Effector CD4-positive, alpha-beta T cell (primary cell): ENCODE measurements around the gene GRK2.

Source experiments
- DNase-seq: peaks from one replicate; pipeline ENCODE4 v3.0.0-alpha.2; 2020

Gene GRK2

DNA sequence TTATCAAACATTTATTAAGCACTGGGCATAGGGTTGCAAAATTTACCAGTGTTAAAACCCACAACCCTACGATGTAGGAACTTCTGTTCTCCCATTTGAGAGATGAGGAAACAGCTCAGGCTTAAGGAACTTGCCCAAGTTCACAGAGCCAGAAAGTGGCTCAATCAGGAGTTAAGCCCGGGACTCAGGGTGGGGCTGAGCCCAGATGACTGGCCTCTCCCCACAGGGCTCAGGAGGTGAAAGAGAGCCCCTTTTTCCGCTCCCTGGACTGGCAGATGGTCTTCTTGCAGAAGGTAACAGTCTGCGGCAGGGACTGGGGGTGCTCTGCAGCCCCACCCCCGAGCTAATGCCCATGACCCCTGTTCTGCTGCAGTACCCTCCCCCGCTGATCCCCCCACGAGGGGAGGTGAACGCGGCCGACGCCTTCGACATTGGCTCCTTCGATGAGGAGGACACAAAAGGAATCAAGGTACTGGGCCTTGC, 17.2 kb downstream of the GRK2 start:
- DNase-seq = no peak

DNA sequence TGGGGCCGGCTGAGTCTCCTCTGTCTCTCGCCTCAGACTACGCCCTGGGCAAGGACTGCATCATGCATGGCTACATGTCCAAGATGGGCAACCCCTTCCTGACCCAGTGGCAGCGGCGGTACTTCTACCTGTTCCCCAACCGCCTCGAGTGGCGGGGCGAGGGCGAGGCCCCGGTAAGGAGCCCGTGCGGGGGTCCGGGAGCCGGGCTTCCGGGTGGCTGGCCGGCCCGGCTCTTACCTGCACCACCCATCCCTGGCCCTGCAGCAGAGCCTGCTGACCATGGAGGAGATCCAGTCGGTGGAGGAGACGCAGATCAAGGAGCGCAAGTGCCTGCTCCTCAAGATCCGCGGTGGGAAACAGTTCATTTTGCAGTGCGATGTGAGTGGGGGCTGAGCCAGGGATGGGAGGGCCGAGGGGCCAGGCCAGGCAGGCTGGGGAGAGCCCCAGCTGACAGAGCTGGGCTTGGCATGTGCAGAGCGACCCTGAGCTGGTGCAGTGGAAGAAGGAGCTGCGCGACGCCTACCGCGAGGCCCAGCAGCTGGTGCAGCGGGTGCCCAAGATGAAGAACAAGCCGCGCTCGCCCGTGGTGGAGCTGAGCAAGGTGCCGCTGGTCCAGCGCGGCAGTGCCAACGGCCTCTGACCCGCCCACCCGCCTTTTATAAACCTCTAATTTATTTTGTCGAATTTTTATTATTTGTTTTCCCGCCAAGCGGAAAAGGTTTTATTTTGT, 18.7 kb downstream of the GRK2 start:
- DNase-seq = no peak

- DNase-seq = peak; percentile 35
Measured at GRCh38 chr11:67285541-67286498, 19.5 kb downstream of the GRK2 start.

DNA sequence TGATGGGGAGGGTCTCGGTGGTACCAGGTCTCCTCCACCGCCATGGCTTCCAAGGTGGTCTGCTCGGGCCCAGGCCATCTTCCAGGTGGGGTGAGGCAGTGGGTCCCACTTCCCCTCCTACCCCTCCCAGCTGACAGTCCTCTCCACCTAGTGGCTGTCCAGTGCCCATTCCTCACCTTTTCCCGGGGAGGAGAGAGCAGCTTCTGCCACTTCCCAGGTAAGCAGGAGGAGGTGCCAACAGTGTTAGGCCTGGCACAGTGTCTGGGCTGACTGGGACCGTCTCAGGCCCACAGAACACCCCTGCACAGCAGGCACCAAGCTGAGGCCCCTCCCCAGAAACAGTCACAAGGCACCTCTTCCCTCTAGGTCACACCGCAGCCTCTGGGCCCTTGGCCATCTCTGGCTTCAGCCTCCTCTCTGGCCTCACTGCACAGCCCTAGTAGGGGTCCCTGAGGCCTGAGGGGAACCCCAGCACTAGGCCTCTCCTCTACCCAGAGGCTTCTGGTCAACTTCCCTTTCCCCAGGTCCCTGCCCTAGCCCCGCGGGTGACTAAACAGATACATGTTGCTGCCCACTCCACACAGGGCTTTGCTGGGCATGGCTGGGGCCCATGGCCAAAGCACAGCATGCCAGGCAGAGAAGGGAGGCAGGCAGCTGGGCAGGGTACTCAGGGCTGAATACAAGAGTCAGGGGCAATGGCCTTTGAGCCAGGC, 20.5 kb downstream of the GRK2 start:
- no peak for DNase-seq

DNA sequence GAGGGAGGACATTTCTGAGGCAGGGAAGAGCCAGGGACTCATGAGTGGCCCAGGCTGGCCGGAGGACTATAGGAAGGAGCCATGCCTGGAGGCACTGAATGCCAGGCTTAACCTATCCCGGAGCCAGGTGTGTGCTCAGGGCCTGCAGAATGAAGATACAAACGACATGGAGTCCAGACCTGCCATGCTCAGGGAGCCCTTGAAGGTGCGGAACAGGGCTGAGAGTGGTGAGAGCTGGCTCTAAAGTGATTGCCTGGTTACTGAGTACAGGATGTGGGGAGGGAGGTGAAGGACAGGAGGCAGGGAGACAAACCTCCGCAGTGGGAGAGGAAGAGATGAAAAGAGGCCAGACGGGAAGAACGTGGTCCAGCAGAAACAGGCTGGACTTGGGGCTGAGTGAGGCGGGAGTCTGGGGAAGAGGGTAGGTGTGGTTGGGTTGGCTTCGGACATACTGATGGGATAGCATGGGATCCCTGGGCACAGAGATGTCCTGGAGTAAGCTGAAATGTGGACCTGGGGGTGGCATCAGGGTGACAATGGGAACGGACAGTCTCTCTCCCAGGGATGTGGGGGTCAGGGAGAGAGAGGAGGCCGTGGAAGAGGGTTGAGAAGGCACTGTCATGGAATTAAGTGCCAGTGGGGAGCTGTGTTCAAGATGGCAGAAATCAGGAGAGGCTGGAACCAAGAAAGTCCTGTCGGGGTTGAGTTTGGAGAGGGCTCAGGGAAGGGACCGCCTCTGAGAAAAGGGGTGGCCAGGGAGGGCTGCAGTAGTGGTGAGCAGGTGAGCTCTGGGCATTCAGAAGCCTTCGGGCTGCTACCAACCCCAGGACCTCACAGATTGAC, 21.3 kb downstream of the GRK2 start:
- no peak for DNase-seq

DNA sequence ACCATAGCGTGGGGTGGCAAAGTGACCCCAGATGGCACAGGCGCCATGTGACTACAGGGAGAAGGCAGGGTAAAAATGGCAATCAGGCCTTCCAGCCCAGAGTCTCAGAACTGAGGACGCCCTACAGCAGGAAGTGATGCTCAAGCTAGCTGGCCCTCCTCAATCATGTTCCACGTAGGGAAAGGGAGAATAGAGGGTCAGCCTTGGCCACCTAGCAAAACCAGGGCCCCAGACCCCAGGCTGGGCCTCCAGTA, 21.9 kb downstream of the GRK2 start:
- DNase-seq = no peak

DNA sequence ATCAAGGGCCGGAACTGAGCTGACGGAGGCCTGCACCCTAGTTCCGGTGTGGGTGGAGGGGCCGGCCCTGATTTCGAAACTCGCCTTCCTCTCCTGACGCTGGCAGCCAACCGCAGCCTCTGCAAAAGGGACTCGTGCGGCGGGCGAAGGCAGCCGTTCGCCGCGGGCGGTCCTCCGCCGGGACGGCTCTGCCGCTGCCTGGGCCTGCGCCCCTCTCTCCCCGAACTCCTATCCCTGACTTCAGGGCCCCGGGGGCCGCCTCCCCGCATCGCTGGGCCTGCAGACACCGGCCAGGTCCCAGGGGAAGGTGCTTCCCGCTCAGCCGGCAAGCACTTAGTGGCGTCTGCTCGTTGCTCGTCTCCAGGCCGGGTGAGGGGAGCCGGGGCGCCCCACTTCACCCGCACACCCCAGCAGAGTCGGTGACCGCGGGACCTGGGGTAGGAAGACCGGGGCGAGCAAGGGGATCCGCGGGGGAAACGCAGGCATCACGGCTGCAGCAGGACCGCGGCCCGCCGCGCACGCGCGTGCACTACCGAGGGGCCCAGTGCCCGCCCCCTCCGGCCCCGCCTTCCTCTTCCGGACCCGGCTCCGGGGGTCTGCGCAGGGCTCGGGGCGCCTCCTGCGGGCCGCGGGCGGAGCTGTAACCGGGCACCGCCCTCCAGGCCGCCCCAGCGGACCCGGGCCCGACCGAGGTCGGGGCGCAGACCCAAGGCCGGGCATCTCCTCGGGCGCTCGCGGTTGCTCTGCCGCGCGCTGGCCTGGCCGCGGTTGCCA, 22.4 kb downstream of the GRK2 start:
- peak; percentile 83 for DNase-seq

DNA sequence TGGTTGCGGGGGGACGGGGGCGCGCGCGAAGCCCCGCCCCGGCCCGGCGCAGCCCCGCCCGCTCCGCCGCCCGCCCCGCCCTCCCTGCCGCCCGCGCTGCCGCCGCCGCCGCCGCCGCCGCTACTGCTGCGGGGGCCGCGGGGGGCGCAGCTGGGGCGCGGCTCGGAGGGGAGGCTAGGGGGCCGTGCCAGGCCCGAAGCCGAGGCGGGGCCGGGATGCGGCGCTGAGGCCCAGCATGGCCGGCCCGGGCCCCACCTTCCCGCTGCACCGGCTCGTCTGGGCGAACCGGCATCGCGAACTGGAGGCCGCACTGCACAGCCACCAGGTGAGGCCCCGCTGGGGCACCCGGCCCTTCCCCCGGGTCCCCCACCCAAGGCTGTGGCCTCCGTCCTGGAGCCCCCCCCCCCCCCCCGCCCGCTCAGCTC, 23.0 kb downstream of the GRK2 start, which contains the start of gene ANKRD13D:
Gene ANKRD13D, plus strand, starts transcription at position 78 of the 425 bp plus-strand sequence. Its CDS starts 158 bp downstream, at position 236.
- DNase-seq = no peak

DNA sequence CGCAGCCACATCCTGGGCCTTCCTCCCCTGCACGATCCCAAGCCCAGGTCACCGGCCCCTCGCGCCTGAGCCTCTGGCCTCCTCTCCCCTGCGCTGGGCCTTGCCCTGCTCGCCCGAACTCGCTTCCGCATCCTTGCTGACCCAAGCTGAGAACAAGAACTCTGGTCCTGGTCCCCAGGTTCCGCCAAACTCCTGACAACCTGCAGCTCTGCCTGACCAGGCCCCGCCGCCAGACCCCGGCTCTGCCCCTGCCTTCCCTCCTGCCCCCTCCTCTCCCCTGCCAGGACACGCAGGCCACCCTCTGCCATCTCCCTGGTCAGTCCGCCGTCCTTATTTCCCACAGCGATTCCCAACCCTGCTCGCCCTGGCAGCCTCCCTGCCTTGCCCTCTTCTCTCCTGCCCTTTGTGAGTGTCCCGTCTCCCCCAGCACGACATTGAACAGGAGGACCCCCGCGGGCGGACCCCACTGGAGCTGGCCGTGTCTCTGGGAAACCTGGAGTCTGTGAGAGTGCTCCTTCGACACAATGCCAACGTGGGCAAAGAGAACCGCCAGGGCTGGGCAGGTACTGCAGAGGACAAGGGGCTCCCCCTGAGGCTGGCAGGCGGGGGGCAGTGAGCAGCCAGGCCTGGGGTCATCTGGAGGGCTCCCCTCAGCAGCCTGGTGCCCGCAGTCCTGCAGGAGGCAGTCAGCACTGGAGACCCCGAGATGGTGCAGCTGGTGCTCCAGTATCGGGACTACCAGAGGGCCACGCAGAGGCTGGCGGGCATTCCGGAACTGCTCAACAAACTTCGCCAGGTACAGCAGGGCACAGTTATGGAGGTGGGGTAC, 23.6 kb downstream of the GRK2 start:
- DNase-seq = no peak

DNA sequence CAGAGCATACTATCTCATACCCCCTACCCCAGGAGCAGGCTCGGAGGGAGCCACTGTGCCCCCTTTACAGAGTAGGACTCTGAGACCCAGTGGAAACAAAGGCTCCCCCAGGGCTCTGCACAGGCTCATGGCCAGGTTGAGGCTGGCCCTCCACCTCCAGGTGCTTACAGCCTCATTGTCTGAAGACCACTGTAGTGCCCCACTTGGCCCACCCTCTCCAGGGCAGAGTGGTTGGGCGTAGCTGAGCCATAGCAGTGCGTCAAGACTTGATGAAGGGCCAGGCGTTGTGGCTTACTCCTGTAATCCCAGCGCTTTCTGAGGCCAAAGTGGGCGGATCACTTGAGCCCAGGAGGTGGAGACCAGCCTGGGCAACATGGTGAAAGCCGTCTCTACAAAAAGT, 24.5 kb downstream of the GRK2 start:
- no peak for DNase-seq

- DNase-seq = no peak
Measured at GRCh38 chr11:67291481-67292381, 25.5 kb downstream of the GRK2 start.

DNA sequence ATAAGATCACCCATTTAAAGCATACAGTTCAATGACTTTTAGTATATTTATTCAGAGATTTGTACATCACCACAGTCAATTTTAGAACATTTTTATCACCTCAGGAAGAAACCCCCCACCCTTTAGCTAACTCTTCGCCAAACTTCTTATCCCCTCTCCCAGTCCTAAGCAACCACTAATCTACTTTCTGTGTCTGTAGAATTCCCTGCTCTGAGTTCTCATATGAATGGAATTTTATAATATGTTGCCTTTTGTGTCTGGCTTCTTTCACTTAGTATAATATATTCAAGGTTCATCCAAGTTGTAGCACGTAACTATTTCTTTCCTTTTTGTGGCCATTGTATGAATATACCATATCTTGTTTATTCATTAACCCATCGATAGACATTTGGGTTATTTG, 26.4 kb downstream of the GRK2 start:
- DNase-seq = no peak

GRCh38 chr11:67293090-67293489, 26.8 kb downstream of the GRK2 start:
- DNase-seq = no peak

DNA sequence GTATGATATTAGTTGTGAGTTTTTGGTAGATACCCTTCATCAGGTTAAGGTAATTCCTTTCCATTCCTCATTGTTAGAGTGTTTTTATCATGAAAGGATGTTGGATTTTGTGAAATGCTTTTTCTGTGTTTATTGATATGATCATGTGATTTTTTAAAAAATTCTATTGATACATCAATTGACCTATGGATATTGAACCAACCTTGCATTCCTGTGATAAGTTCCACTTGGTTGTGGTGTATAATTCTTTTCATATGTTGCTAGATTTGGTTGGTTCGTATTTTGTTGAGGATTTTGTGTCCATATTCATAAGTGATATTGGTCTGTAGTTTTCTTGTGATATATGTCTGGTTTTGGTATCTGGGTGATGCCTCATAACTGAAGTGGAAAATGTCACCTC, 29.6 kb downstream of the GRK2 start:
- DNase-seq = no peak

DNA sequence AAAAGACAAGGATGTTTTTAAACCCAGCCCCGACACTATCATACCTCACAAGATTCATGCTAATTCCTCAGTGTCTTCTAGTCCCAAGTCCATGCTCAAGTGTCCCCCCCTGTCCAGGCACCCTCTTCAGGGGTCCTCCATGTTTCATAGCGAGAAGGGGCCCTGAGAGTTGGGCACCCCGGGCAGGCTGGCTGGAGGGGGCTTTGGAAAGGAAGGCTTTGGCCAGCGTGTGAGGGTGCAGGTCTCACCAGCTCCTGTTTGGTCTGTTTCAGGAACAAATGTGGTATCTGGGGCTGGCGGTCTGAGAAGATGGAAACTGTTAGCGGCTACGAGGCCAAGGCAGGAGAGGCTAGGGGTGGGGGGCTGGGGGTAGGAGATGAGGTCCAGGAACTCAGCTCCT, 32.5 kb downstream of the GRK2 start:
- no peak for DNase-seq

- no peak for DNase-seq
Measured at GRCh38 chr11:67299471-67300191, 33.4 kb downstream of the GRK2 start.

DNA sequence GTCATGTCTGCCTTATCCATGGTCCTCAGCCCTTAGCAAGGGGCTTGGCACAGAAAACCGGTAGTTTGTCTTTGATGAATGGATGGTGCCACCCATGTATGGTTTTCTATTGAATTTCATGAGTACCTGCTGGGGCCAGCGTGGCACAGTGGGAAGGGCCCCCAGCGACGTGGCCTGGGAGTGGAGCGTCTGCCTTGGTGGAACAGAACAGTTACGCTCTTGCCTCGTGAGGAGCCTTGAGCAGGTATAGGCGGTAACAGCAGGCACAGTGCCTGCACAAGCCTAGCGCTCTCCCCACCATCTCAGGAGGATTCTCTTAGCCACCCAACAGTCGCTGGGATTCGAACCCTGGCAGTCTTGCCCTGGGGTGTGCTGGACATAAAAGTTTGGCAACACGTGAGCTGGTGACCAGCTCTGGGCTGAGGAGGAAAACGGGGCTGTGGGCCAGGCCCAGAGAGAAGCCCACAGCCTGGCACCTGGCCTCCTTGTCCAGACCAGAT, 34.0 kb downstream of the GRK2 start:
- DNase-seq = no peak

- DNase-seq = no peak
Measured at GRCh38 chr11:67300756-67301312, 34.6 kb downstream of the GRK2 start.
